SK-N-SH (cell line): ENCODE data around the gene FBXO21. TPM values are rescaled to one million over a fixed set of nuclear protein-coding genes. Genes with fewer than 3 reads are reported as not detected.

Source experiments
- CTCF ChIA-PET: fragments of 300-600, 350-600 bp; formaldehyde crosslinking; extraction: SDS; loops from one replicate; lab custom pipeline; 2021; lab: Yijun Ruan, JAX
- POLR2A ChIA-PET: fragments of 350-600 bp; sonication (Branson Sonifier 250); formaldehyde crosslinking; extraction: SDS; loops from one replicate; lab custom pipeline; 2020; ENCODE audit warnings: antibody characterized with exemption, inconsistent platforms; lab: Yijun Ruan, JAX
- DNase-seq: peaks from one replicate; pipeline ENCODE4 v3.0.0; 2012
- H2AFZ ChIP-seq: fragments of 200-600 bp; sonication (generic); 2 replicates; pipeline ENCODE4 v1.8.1; 2016; ENCODE audit warnings: antibody characterized with exemption, mild to moderate bottlenecking, low read depth
- H3F3A ChIP-seq: fragments of 200-600 bp; sonication (generic); replicated peaks from 2 replicates; pipeline ENCODE3; 2016; ENCODE audit warnings: antibody characterized with exemption, mild to moderate bottlenecking; ENCODE audit not compliant: insufficient read depth
- H3K27ac ChIP-seq, 2 experiments: fragments of 200-500 bp in 1 of 2; fragments of 200-600 bp in 1 of 2; sonication (Bioruptor generic) in 1 of 2; sonication (generic), shearing (Covaris generic) in 1 of 2; 2 replicates each; pipeline versions ENCODE4 v1.5.1 to v1.6.1; 2014 to 2016; ENCODE audit warnings: low read depth in 2 of 2, inconsistent platforms in 1 of 2, low read length in 1 of 2, mild to moderate bottlenecking in 1 of 2, mixed read lengths in 1 of 2
- H3K27me3 ChIP-seq: fragments of 200-600 bp; sonication (generic), shearing (Covaris generic); 2 replicates; pipeline ENCODE4 v1.6.1; 2016; ENCODE audit warnings: mixed run types; ENCODE audit not compliant: insufficient read depth
- H3K36me3 ChIP-seq, 2 experiments: fragments of 200-500 bp in 1 of 2; fragments of 200-600 bp in 1 of 2; sonication (Bioruptor generic) in 1 of 2; sonication (generic) in 1 of 2; replicated peaks in 1 of 2; 2 replicates each; pipeline versions ENCODE3 to v1.5.1; 2014 to 2016; ENCODE audit warnings: low read length in 1 of 2, mild to moderate bottlenecking in 1 of 2; ENCODE audit not compliant: insufficient read depth in 2 of 2, control insufficient read depth in 1 of 2
- H3K4me1 ChIP-seq, 2 experiments: fragments of 200-500 bp in 1 of 2; fragments of 200-600 bp in 1 of 2; sonication (Bioruptor generic) in 1 of 2; sonication (generic), shearing (Covaris generic) in 1 of 2; 2 replicates each; pipeline versions ENCODE4 v1.5.1 to v1.6.1; 2014 to 2016; ENCODE audit warnings: low read depth in 1 of 2, low read length in 1 of 2, mixed run types in 1 of 2; ENCODE audit not compliant: insufficient read depth in 2 of 2, control insufficient read depth in 1 of 2
- H3K4me2 ChIP-seq: fragments of 200-600 bp; sonication (generic), shearing (Covaris generic); 2 replicates; pipeline ENCODE4 v1.6.1; 2017; ENCODE audit warnings: mixed run types
- H3K4me3 ChIP-seq, 2 experiments: fragments of 200-500 bp in 1 of 2; fragments of 200-600 bp in 1 of 2; sonication (Bioruptor generic) in 1 of 2; sonication (generic), shearing (Covaris generic) in 1 of 2; 2 replicates each; pipeline versions ENCODE4 v1.5.1 to v1.8.1; 2014 to 2016; ENCODE audit warnings: low read depth in 2 of 2, inconsistent platforms in 1 of 2, low read length in 1 of 2, mild to moderate bottlenecking in 1 of 2, mixed read lengths in 1 of 2, moderate library complexity in 1 of 2
- H3K79me2 ChIP-seq: fragments of 200-600 bp; sonication (generic); 2 replicates; pipeline ENCODE4 v1.8.1; 2017; ENCODE audit warnings: mild to moderate bottlenecking; ENCODE audit not compliant: insufficient read depth
- H3K9ac ChIP-seq: fragments of 200-600 bp; sonication (generic); 2 replicates; pipeline ENCODE4 v1.6.1; 2017; ENCODE audit warnings: mixed run types
- H3K9me2 ChIP-seq: fragments of 200-600 bp; sonication (generic); 2 replicates; pipeline ENCODE4 v1.6.1; 2017; ENCODE audit warnings: mixed run types
- H3K9me3 ChIP-seq: fragments of 200-600 bp; sonication (generic); 2 replicates; pipeline ENCODE4 v1.6.1; 2017; ENCODE audit warnings: mixed run types, mild to moderate bottlenecking, moderate library complexity
- H4K20me1 ChIP-seq: fragments of 200-600 bp; sonication (generic); 2 replicates; pipeline ENCODE4 v1.6.1; 2017; ENCODE audit warnings: mild to moderate bottlenecking, mixed run types; ENCODE audit not compliant: insufficient read depth
- EZH2phosphoT487 ChIP-seq: fragments of 200-600 bp; sonication (generic); IDR thresholded peaks from 2 replicates; pipeline ENCODE4 v1.6.1; 2017; ENCODE audit warnings: low read depth, mixed run types, mild to moderate bottlenecking, antibody characterized with exemption, moderate library complexity, borderline replicate concordance
- FOXJ3 ChIP-seq: sonication (generic); formaldehyde crosslinking; IDR thresholded peaks from 2 replicates; pipeline ENCODE4 v1.5.1; 2020; ENCODE audit warnings: mild to moderate bottlenecking, missing genetic modification reagents
- GATA2 ChIP-seq: sonication (generic); formaldehyde crosslinking; IDR thresholded peaks from 2 replicates; pipeline ENCODE4 v1.5.0; 2020; ENCODE audit warnings: mild to moderate bottlenecking, missing genetic modification reagents
- MEF2A ChIP-seq: IDR thresholded peaks from 2 replicates; pipeline ENCODE4 v1.4.0; 2012; ENCODE audit warnings: low read depth, borderline replicate concordance
- MXI1 ChIP-seq: IDR thresholded peaks from 2 replicates; pipeline ENCODE4 v1.6.1; 2012; ENCODE audit warnings: mild to moderate bottlenecking, low read depth, low read length, improper control_type of control experiment
- RFX5 ChIP-seq: IDR thresholded peaks from 2 replicates; pipeline ENCODE4 v1.6.1; 2012; ENCODE audit warnings: mild to moderate bottlenecking, improper control_type of control experiment, low read length
- RXRA ChIP-seq: IDR thresholded peaks from 2 replicates; pipeline ENCODE4 v1.4.0; 2012; ENCODE audit warnings: low read depth, mild to moderate bottlenecking, borderline replicate concordance
- TAF1 ChIP-seq: IDR thresholded peaks from 2 replicates; pipeline ENCODE4 v1.6.1; 2012; ENCODE audit warnings: low read depth, mild to moderate bottlenecking, low read length, moderate library complexity, borderline replicate concordance
- TCF12 ChIP-seq: IDR thresholded peaks from 2 replicates; pipeline ENCODE4 v1.4.0; 2012
- WGBS: methylation state at CpG from one replicate; pipeline ENCODE4 v1.1.6; 2017; ENCODE audit warnings: low lambda C conversion rate; 5-methylcytosine and 5-hydroxymethylcytosine counted together
- polyA plus RNA-seq, 3 experiments: library from polyadenylated mRNA; depleted of rRNA; stranded (reverse); fragments of >200 nt; gene quantifications; 2 replicates each; pipeline ENCODE4 v1.2.3, GENCODE V29; 2012
- TF ChIP-seq, protein P1 (sequence below): IDR thresholded peaks from 2 replicates; pipeline ENCODE4 v1.4.0; 2012; ENCODE audit warnings: low read depth, borderline replicate concordance
- TF ChIP-seq, protein P2 (sequence below): IDR thresholded peaks from 2 replicates; pipeline ENCODE4; 2012
- TF ChIP-seq, protein P3 (sequence below): IDR thresholded peaks from 2 replicates; pipeline ENCODE4 v1.4.0; 2012; ENCODE audit warnings: low read depth, borderline replicate concordance
- TF ChIP-seq, protein P4 (sequence below): fragments of 200-600 bp; sonication (generic); IDR thresholded peaks from 2 replicates; pipeline ENCODE4 v1.6.1; 2017; ENCODE audit warnings: antibody characterized with exemption, mild to moderate bottlenecking, moderate library complexity

Gene FBXO21
- polyA plus RNA-seq, 1 of the 3 experiments (the other 2 are of a cell fraction): 44.2 TPM

DNA sequence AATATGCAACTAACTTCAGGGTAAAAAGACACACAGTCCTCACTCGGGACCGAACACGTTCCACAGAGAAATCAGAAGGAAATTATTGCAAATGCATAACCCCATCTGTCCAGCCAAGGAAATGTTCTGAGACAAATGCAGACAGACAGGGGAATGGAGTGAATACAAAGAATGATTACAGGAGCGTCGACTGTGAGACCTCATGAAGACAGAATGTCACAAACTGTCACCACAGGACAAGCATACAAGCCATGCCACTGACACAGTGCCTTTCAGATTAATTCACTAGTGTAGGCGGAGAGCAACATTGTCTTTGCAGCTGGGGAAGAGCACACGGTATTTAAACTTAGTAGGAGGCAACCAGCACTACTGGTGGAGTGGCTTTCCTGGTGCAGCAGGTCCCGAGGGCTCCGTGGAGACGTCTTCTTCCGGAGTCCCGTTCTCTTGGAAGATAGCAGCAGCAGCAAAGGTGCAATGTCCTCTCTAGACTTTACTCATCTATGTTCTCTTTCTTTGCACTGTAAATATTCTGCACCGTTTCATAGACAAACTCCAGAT, 44.6 kb downstream of the FBXO21 start (continued):
- TF ChIP-seq, protein P1, sequence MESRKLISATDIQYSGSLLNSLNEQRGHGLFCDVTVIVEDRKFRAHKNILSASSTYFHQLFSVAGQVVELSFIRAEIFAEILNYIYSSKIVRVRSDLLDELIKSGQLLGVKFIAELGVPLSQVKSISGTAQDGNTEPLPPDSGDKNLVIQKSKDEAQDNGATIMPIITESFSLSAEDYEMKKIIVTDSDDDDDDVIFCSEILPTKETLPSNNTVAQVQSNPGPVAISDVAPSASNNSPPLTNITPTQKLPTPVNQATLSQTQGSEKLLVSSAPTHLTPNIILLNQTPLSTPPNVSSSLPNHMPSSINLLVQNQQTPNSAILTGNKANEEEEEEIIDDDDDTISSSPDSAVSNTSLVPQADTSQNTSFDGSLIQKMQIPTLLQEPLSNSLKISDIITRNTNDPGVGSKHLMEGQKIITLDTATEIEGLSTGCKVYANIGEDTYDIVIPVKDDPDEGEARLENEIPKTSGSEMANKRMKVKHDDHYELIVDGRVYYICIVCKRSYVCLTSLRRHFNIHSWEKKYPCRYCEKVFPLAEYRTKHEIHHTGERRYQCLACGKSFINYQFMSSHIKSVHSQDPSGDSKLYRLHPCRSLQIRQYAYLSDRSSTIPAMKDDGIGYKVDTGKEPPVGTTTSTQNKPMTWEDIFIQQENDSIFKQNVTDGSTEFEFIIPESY: no peak
- TF ChIP-seq RFX5 (no peak), MXI1 (no peak), TAF1 (no peak)

DNA sequence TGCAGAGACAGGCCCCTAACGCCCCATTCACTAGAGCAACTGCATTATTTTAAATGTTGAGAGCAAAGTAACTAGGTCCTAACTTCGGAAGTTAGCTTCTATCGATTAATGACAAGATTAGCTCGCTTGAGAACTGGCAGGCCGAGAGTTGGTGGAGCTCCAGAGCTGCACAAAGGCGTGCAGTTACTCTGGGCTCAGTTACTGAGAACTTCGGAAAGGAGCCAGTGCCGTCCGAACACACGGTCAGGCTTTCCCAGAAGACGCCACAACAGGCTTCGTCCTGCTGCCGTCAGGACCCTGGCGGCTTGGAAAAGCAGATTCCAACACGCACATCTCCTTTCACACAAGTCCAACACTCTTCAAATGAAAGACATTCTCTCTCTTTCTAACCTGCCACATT, 45.7 kb downstream of the FBXO21 start:
- H3K9ac ChIP-seq: no peak overlapping the region
- no peak for TF ChIP-seq RFX5
- TF ChIP-seq TCF12: no peak
- no peak for TF ChIP-seq RXRA
- TF ChIP-seq FOXJ3 (CRISPR knock-in tag): no peak
- TF ChIP-seq, protein P2, sequence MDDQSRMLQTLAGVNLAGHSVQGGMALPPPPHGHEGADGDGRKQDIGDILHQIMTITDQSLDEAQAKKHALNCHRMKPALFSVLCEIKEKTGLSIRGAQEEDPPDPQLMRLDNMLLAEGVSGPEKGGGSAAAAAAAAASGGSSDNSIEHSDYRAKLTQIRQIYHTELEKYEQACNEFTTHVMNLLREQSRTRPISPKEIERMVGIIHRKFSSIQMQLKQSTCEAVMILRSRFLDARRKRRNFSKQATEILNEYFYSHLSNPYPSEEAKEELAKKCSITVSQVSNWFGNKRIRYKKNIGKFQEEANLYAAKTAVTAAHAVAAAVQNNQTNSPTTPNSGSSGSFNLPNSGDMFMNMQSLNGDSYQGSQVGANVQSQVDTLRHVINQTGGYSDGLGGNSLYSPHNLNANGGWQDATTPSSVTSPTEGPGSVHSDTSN: no peak
- TF ChIP-seq TAF1: no peak
- TF ChIP-seq MEF2A: no peak
- no peak for TF ChIP-seq EZH2phosphoT487
- TF ChIP-seq, protein P3, sequence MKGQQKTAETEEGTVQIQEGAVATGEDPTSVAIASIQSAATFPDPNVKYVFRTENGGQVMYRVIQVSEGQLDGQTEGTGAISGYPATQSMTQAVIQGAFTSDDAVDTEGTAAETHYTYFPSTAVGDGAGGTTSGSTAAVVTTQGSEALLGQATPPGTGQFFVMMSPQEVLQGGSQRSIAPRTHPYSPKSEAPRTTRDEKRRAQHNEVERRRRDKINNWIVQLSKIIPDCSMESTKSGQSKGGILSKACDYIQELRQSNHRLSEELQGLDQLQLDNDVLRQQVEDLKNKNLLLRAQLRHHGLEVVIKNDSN: no peak
- TF ChIP-seq MXI1: no peak
- TF ChIP-seq GATA2 (CRISPR knock-in tag): no peak
- TF ChIP-seq, protein P4, sequence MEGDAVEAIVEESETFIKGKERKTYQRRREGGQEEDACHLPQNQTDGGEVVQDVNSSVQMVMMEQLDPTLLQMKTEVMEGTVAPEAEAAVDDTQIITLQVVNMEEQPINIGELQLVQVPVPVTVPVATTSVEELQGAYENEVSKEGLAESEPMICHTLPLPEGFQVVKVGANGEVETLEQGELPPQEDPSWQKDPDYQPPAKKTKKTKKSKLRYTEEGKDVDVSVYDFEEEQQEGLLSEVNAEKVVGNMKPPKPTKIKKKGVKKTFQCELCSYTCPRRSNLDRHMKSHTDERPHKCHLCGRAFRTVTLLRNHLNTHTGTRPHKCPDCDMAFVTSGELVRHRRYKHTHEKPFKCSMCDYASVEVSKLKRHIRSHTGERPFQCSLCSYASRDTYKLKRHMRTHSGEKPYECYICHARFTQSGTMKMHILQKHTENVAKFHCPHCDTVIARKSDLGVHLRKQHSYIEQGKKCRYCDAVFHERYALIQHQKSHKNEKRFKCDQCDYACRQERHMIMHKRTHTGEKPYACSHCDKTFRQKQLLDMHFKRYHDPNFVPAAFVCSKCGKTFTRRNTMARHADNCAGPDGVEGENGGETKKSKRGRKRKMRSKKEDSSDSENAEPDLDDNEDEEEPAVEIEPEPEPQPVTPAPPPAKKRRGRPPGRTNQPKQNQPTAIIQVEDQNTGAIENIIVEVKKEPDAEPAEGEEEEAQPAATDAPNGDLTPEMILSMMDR: no peak
- H3K9me3 ChIP-seq: no peaks in the 10 kb centered on the region
- CTCF ChIA-PET: interaction anchor here (0.6 kb wide), 1 partner anchor 25 kb away, joined by 3 read pairs; no protein-coding TSS in a partner anchor
- no peaks in the 10 kb centered on the region for H3K27me3 ChIP-seq
- H2AFZ ChIP-seq: no peak overlapping the region
- DNase-seq: no peak
- no peak overlapping the region for H3K4me3 ChIP-seq
- no peaks in the 10 kb centered on the region for H3F3A ChIP-seq
- POLR2A ChIA-PET: no interaction called here
- H3K4me1 ChIP-seq: peaks cover 0 to 12% of the 10 kb centered on the region in 2 experiments; a peak in 2 of 4 replicates
- no peak overlapping the region for H3K4me2 ChIP-seq
- 93% methylated on average over 9 of the region's 15 CpGs for whole genome bisulfite sequencing
- no peaks in the 10 kb centered on the region for H3K79me2 ChIP-seq
- H4K20me1 ChIP-seq: no peaks in the 10 kb centered on the region
- H3K27ac ChIP-seq: no peak overlapping the region
- peaks cover 17 to 41% of the 10 kb centered on the region in 2 experiments for H3K36me3 ChIP-seq
- no peaks in the 10 kb centered on the region for H3K9me2 ChIP-seq
